Naive thymus-derived CD4-positive, alpha-beta T cell (primary cell): ENCODE data around the gene NAPA. TPM values are rescaled to one million over a fixed set of nuclear protein-coding genes. Genes with fewer than 3 reads are reported as not detected.
A peak's percentile ranks its signal among the peaks of the same experiment; 100 is the strongest.

Experiments used
- ATAC-seq: fragments of 150-1000 bp; cut with Tn5 transposase; 2 replicates; pipeline ENCODE4 v1.10.0; 2021; ENCODE audit warnings: mild to moderate bottlenecking, moderate library complexity
- CTCF ChIA-PET: fragments of 350-600 bp; sonication (Branson Sonifier 250); formaldehyde crosslinking; loops from one replicate; lab custom pipeline; 2021; ENCODE audit warnings: antibody characterized with exemption; lab: Charles Lee
- POLR2A ChIA-PET: fragments of 350-600 bp; sonication (Branson Sonifier 250); formaldehyde crosslinking; loops from one replicate; lab custom pipeline; 2021; ENCODE audit warnings: antibody characterized with exemption, inconsistent platforms; lab: Charles Lee
- DNase-seq, 9 donors: peaks; one replicate each; pipeline versions ENCODE4 v3.0.0 to v3.0.0-alpha.2; 2020 to 2022; ENCODE audit warnings: mixed read lengths in 1 of 9
- H3K27ac ChIP-seq: one replicate; pipeline ENCODE4 v1.7.0; 2013; ENCODE audit warnings: mild to moderate bottlenecking, low read depth, low read length, moderate library complexity
- H3K27me3 ChIP-seq, 2 donors: one replicate each; pipeline ENCODE4 v1.7.0; 2013; ENCODE audit warnings: low read length in 2 of 2, mild to moderate bottlenecking in 2 of 2, moderate library complexity in 2 of 2; ENCODE audit not compliant: control insufficient read depth in 2 of 2, insufficient read depth in 2 of 2
- H3K36me3 ChIP-seq, 3 experiments: 1 replicate in 2 of 3; 2 replicates in 1 of 3; pipeline ENCODE4 v1.7.0; 2013; ENCODE audit warnings: low read length in 3 of 3, mild to moderate bottlenecking in 3 of 3, moderate library complexity in 1 of 3; ENCODE audit not compliant: insufficient read depth in 3 of 3, control insufficient read depth in 2 of 3
- H3K4me1 ChIP-seq, 2 donors: one replicate each; pipeline ENCODE4 v1.7.0; 2013; ENCODE audit warnings: low read length in 2 of 2, mild to moderate bottlenecking in 2 of 2, moderate library complexity in 1 of 2; ENCODE audit not compliant: control insufficient read depth in 2 of 2, insufficient read depth in 2 of 2
- H3K4me3 ChIP-seq: 2 replicates; pipeline ENCODE4 v1.7.0; 2013; ENCODE audit warnings: mild to moderate bottlenecking, low read length
- H3K9me3 ChIP-seq, 3 experiments: 1 replicate in 2 of 3; 2 replicates in 1 of 3; pipeline ENCODE4 v1.7.0; 2013; ENCODE audit warnings: low read length in 3 of 3; ENCODE audit not compliant: control insufficient read depth in 2 of 3
- H3K27ac Mint-ChIP-seq, 9 donors: one replicate each; pipeline ENCODE4 v1.8.0; 2020 to 2022; ENCODE audit warnings: mixed read lengths in 9 of 9, mild to moderate bottlenecking in 8 of 9, moderate library complexity in 5 of 9, inconsistent platforms in 2 of 9
- H3K27me3 Mint-ChIP-seq, 5 donors: one replicate each; pipeline ENCODE4 v1.8.0; 2021 to 2022; ENCODE audit warnings: mixed read lengths in 5 of 5, mild to moderate bottlenecking in 1 of 5
- H3K36me3 Mint-ChIP-seq, 5 donors: one replicate each; pipeline ENCODE4 v1.8.0; 2020 to 2022; ENCODE audit warnings: mixed read lengths in 5 of 5, mild to moderate bottlenecking in 3 of 5, inconsistent platforms in 1 of 5
- H3K4me1 Mint-ChIP-seq, 7 donors: one replicate each; pipeline ENCODE4 v1.8.0; 2020 to 2022; ENCODE audit warnings: mixed read lengths in 7 of 7, mild to moderate bottlenecking in 3 of 7, inconsistent platforms in 1 of 7
- H3K4me3 Mint-ChIP-seq, 10 donors: one replicate each; pipeline ENCODE4 v1.8.0; 2020 to 2022; ENCODE audit warnings: mild to moderate bottlenecking in 10 of 10, mixed read lengths in 10 of 10, moderate library complexity in 6 of 10, inconsistent platforms in 2 of 10
- H3K9me3 Mint-ChIP-seq, 11 donors: one replicate each; pipeline ENCODE4 v1.8.0; 2020 to 2022; ENCODE audit warnings: mixed read lengths in 11 of 11, mild to moderate bottlenecking in 4 of 11, inconsistent platforms in 1 of 11, moderate library complexity in 1 of 11
- intact Hi-C, 2 donors: fragments of 100-400 bp; cut with micrococcal nuclease; formaldehyde crosslinking; loops; one replicate each; pipeline ENCODE4 v1.15.1; 2023
- polyA plus RNA-seq, 2 donors: library from polyadenylated mRNA; unstranded; fragments of 300-500 nt; fragmentation: Illumina TruSeq; gene quantifications; one replicate each; pipeline ENCODE4 v1.2.3, GENCODE V29; 2021
- total RNA-seq, 6 experiments: library from RNA in 5 of 6; stranded (reverse) in 5 of 6; gene quantifications; 1 replicate in 5 of 6; 2 replicates in 1 of 6; pipeline ENCODE4 v1.2.3 and lab custom pipeline; 2021 to 2026

Gene NAPA
- total and polyA plus RNA-seq, 7 experiments from 2014 or later = 86.2 to 136 (median 107) TPM

DNA sequence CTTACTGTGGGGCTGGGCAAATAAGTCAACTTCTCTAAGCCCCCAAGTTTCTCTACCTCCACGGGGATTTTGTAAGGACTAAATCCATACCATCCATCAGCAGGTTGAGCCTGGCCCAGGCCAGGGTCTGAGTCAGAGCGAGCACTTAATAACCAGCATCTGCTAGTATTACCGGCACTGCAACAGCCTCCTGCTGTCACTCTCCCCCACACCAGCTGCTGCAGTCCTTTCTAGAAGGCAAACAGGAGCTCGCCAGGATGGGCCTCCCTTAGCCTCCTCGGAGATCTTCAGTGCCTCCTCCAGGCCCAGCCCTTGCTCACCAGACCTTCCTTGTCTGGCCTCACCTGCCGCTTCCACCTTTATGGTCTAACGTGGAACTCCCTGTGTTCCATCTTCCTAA is 3.2 kb downstream of the NAPA start:
- Histone ChIP-seq H3K27ac (peak overlapping the region; percentile 100), H3K36me3 (peaks cover 0 to 36% (median 0%) of the 10 kb centered on the region in 3 experiments), H3K9me3 (no peaks in the 10 kb centered on the region), H3K4me3 (no peak overlapping the region), H3K27me3 (no peaks in the 10 kb centered on the region), H3K4me1 (peaks cover 38 to 56% of the 10 kb centered on the region in 2 donors)
- peaks cover 0 to 9% (median 4%) of the 10 kb centered on the region in 5 donors for H3K36me3 Mint-ChIP-seq
- DNase-seq (peak in 1 of 9 donors; percentile 3), ATAC-seq (no peak)
- peaks cover 0 to 6% (median 0%) of the 10 kb centered on the region in 5 donors for H3K27me3 Mint-ChIP-seq
- POLR2A ChIA-PET = interaction anchor here (1.1 to 2.2 kb wide), 2 partner anchors 28 kb away, joined by 4 to 9 read pairs; partner anchors contain the start of gene KPTN
- peak overlapping the region in 8 of 9 donors; percentile 25 to 99 (median 98) for H3K27ac Mint-ChIP-seq
- H3K4me3 Mint-ChIP-seq = peak overlapping the region; percentile 50 to 100 (median 97)
- H3K4me1 Mint-ChIP-seq = peaks cover 59 to 89% (median 75%) of the 10 kb centered on the region in 7 donors
- CTCF ChIA-PET = interaction anchor here (0.8 kb wide), 1 partner anchor 204 kb away, joined by 4 read pairs; no protein-coding TSS in a partner anchor
- H3K9me3 Mint-ChIP-seq = peaks cover 0 to 4% (median 0%) of the 10 kb centered on the region in 11 donors
- intact Hi-C loops = loop anchor here in 1 of 2 donors (5.0 to 10.0 kb wide), 2 partner anchors 397 to 746 kb away; partner anchors contain the start of genes CARD8 and ZC3H4

DNA sequence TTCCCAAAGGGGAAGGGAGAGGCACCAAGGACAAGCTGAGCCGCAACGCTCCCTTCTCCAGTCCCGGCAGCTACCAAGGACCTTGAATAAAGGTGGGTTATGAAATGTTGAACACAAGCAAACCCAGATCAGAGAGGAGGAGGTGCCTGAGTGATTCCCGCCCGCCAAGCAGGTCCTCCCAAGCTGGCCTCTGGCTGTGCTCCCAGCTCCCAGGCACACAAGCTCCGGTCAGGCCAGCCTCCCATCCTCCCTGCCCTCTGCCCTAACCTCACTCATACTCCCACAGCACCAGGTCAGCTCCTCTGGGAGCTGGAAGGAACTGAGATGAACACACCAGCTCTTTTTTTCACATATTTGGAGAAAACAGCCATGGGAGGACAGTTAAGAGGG is 3.7 kb downstream of the NAPA start:
- Mint-ChIP-seq H3K4me3 (peak overlapping the region in 5 of 10 donors; percentile 14 to 94 (median 56)), H3K27me3 (peaks cover 0 to 6% (median 0%) of the 10 kb centered on the region in 5 donors), H3K4me1 (peaks cover 54 to 83% (median 69%) of the 10 kb centered on the region in 7 donors), H3K27ac (peak overlapping the region in 2 of 9 donors; percentile 25 to 59), H3K9me3 (peaks cover 0 to 4% (median 0%) of the 10 kb centered on the region in 11 donors), H3K36me3 (peaks cover 0 to 9% (median 4%) of the 10 kb centered on the region in 5 donors)
- CTCF ChIA-PET = interaction anchor here (0.8 kb wide), 1 partner anchor 205 kb away, joined by 4 read pairs; no protein-coding TSS in a partner anchor
- H3K4me1 ChIP-seq = peaks cover 35 to 50% of the 10 kb centered on the region in 2 donors
- no peaks in the 10 kb centered on the region for H3K9me3 ChIP-seq
- no peak for ATAC-seq
- H3K27me3 ChIP-seq = no peaks in the 10 kb centered on the region
- no peak overlapping the region for H3K4me3 ChIP-seq
- peaks cover 0 to 41% (median 0%) of the 10 kb centered on the region in 3 experiments for H3K36me3 ChIP-seq
- no peak for DNase-seq
- no peak overlapping the region for H3K27ac ChIP-seq
- intact Hi-C loops = loop anchor here in 1 of 2 donors (5.0 to 10.0 kb wide), 2 partner anchors 396 to 746 kb away; partner anchors contain the start of genes CARD8 and ZC3H4
- POLR2A ChIA-PET = interaction anchor here (0.7 to 1.1 kb wide), 2 partner anchors 27 to 97 kb away, joined by 3 to 4 read pairs; partner anchors contain the start of gene KPTN

DNA sequence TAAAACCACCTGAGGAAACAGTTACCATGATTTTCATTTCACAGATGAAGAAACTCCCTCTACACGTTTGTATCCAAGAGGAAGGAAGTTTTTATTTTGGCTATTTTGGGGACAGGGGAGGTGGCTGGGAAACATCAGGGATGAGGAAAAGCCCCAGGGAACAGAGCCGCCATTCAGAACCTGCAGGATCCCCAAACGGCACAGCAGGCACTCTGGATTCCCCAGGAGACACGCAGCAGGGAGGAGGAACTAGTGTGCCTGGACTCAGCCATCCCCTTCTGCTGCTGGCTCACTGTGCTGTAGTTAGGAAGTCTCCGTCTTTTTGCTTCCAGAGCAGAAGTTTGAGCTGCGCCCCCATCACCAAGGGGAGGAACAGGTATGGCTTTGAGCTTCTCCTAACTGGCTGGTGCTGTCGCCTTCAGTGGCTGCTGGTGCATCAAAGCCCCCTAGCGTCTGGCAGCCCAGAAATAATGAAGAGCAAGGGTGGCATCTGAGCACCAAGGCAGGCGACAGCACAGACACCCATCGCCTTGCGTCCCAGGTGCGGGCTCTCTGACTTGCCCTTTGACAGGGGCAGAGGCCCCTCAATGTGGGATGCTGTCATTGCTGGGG is 4.2 kb downstream of the NAPA start:
- Mint-ChIP-seq H3K36me3 (peaks cover 0 to 9% (median 4%) of the 10 kb centered on the region in 5 donors), H3K4me3 (peak overlapping the region in 5 of 10 donors; percentile 14 to 94 (median 17)), H3K27ac (peak overlapping the region in 2 of 9 donors; percentile 21), H3K27me3 (peaks cover 0 to 6% (median 0%) of the 10 kb centered on the region in 5 donors), H3K9me3 (peaks cover 0 to 4% (median 0%) of the 10 kb centered on the region in 11 donors), H3K4me1 (peaks cover 48 to 78% (median 65%) of the 10 kb centered on the region in 7 donors)
- POLR2A ChIA-PET = interaction anchor here (0.7 to 1.1 kb wide), 2 partner anchors 26 to 98 kb away, joined by 3 to 4 read pairs; partner anchors contain the start of gene KPTN
- H3K27ac ChIP-seq = no peak overlapping the region
- peaks cover 0 to 45% (median 0%) of the 10 kb centered on the region in 3 experiments for H3K36me3 ChIP-seq
- intact Hi-C loops = loop anchor here in 1 of 2 donors (5.0 to 10.0 kb wide), 2 partner anchors 396 to 747 kb away; partner anchors contain the start of genes CARD8 and ZC3H4
- peaks cover 31 to 45% of the 10 kb centered on the region in 2 donors for H3K4me1 ChIP-seq
- no peak overlapping the region for H3K4me3 ChIP-seq
- no peaks in the 10 kb centered on the region for H3K9me3 ChIP-seq
- CTCF ChIA-PET = no interaction called here
- DNase-seq (peak in 1 of 9 donors; percentile 6), ATAC-seq (no peak)
- no peaks in the 10 kb centered on the region for H3K27me3 ChIP-seq

DNA sequence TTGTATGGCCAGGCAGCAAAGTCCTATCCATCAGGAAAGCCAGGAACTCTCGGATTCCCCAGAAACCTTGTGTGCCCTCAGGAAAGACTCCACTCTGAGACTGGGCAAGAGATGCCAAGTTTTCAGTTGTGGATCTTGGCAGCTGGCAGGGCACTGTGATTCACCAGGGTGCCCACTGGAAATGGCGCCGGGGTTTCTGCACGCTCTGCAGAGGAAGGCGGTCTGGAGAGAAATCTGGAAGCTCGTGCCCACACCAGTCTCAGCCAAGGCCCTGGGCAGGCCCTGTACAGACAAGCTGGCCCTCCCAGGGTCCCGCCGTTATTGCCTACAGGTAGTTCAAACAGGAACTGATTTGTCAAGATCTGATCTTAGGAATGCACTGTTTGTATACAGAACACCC is 4.9 kb downstream of the NAPA start:
- Mint-ChIP-seq H3K27me3 (peaks cover 0 to 2% (median 0%) of the 10 kb centered on the region in 5 donors), H3K27ac (peak overlapping the region in 4 of 9 donors; percentile 9 to 52 (median 21)), H3K9me3 (peaks cover 0 to 3% (median 0%) of the 10 kb centered on the region in 11 donors), H3K4me3 (peak overlapping the region in 4 of 10 donors; percentile 14 to 45 (median 24)), H3K36me3 (peaks cover 0 to 12% (median 4%) of the 10 kb centered on the region in 5 donors), H3K4me1 (peaks cover 46 to 73% (median 59%) of the 10 kb centered on the region in 7 donors)
- ChIA-PET POLR2A (interaction anchor here (0.6 kb wide), 1 partner anchor 673 kb away, joined by 3 read pairs; no protein-coding TSS in a partner anchor), CTCF (no interaction called here)
- H3K4me1 ChIP-seq = peaks cover 31 to 45% of the 10 kb centered on the region in 2 donors
- H3K36me3 ChIP-seq = peaks cover 0 to 52% (median 0%) of the 10 kb centered on the region in 3 experiments
- DNase-seq (no peak), ATAC-seq (no peak)
- H3K9me3 ChIP-seq = no peaks in the 10 kb centered on the region
- intact Hi-C loops = loop anchor here in 1 of 2 donors (5.0 to 10.0 kb wide), 2 partner anchors 395 to 747 kb away; partner anchors contain the start of genes CARD8 and ZC3H4
- H3K4me3 ChIP-seq = no peak overlapping the region
- H3K27ac ChIP-seq = no peak overlapping the region
- H3K27me3 ChIP-seq = no peaks in the 10 kb centered on the region

DNA sequence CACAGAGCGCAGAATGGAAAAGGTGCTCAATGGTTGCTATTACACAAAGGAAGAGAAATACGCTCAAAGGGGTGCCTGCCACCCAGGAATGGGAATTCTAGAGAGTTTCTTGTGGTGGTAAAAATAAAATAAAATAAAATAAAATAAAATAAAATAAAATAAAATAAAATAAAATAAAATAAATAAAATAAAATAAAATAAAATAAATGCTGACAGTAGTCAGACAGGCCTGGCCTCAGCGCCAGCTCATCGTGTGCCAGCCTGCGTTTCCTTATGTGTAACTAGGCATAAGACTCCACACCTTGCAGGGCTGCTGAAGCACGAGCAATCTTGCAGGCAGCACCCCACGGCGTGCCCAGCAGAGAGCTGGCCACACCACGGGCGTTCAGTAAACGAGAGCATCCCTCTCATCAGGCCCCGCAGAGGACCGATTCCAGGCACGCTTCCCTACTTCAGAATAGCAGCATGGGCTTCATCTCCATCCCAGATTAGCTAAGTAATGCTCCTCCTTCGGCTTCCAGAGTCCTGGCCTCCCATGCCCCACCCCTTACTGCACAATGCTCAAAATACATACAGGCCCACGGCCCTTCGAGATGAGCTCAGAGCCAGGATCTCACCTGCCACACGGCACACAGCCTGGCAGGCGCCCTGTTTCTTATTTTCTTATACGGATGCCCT is 5.6 kb downstream of the NAPA start:
- intact Hi-C loops = no loop called here
- Mint-ChIP-seq H3K27me3 (no peaks in the 10 kb centered on the region), H3K27ac (peak overlapping the region in 3 of 9 donors; percentile 23 to 79 (median 52)), H3K4me1 (peaks cover 40 to 70% (median 53%) of the 10 kb centered on the region in 7 donors), H3K4me3 (peak overlapping the region in 3 of 10 donors; percentile 8 to 68 (median 30)), H3K9me3 (peaks cover 0 to 3% (median 0%) of the 10 kb centered on the region in 11 donors), H3K36me3 (peaks cover 0 to 15% (median 2%) of the 10 kb centered on the region in 5 donors)
- no peak overlapping the region for H3K4me3 ChIP-seq
- H3K27ac ChIP-seq = no peak overlapping the region
- ATAC-seq = no peak
- H3K9me3 ChIP-seq = no peaks in the 10 kb centered on the region
- POLR2A ChIA-PET = interaction anchor here (0.6 kb wide), 1 partner anchor 674 kb away, joined by 3 read pairs; no protein-coding TSS in a partner anchor
- peaks cover 30 to 45% of the 10 kb centered on the region in 2 donors for H3K4me1 ChIP-seq
- H3K27me3 ChIP-seq = no peaks in the 10 kb centered on the region
- peaks cover 0 to 50% (median 0%) of the 10 kb centered on the region in 3 experiments for H3K36me3 ChIP-seq
- DNase-seq = no peak
- CTCF ChIA-PET = no interaction called here
